Breast epithelium (tissue), 4 donors: ENCODE data around the gene TF. TPM values are rescaled to one million over a fixed set of nuclear protein-coding genes. Genes with fewer than 3 reads are reported as not detected.

Experiments used
- DNase-seq, 2 donors: peaks; one replicate each; pipeline ENCODE4 v3.0.0-alpha.2; 2019; ENCODE audit warnings: low spot score in 2 of 2
- H3K27ac ChIP-seq, 2 donors: fragments of 200-600 bp; sonication (generic) in 1 of 2; one replicate each; pipeline ENCODE4 v1.5.1; 2016 to 2019; ENCODE audit warnings: mild to moderate bottlenecking in 1 of 2
- H3K27me3 ChIP-seq, 2 donors: fragments of 200-600 bp; sonication (generic) in 1 of 2; one replicate each; pipeline versions ENCODE4 v1.5.1 to v1.6.0; 2017 to 2019; ENCODE audit warnings: control low read depth in 1 of 2, mild to moderate bottlenecking in 1 of 2
- H3K36me3 ChIP-seq: fragments of 200-600 bp; one replicate; pipeline ENCODE4 v1.5.1; 2019
- H3K4me1 ChIP-seq, 2 donors: fragments of 200-600 bp; sonication (generic); one replicate each; pipeline ENCODE4 v1.5.1; 2016 to 2019; ENCODE audit warnings: control low read depth in 1 of 2
- H3K4me3 ChIP-seq, 3 donors: fragments of 200-600 bp; sonication (generic); 1 replicate in 2 of 3; 2 replicates in 1 of 3; pipeline ENCODE4 v1.5.1; 2016 to 2019; ENCODE audit warnings: mild to moderate bottlenecking in 3 of 3, moderate library complexity in 2 of 3
- H3K9me3 ChIP-seq, 2 donors: fragments of 200-600 bp; sonication (generic) in 1 of 2; one replicate each; pipeline ENCODE4 v1.5.1; 2016 to 2019; ENCODE audit warnings: control low read depth in 1 of 2
- POLR2A ChIP-seq: fragments of 450-650 bp; IDR thresholded peaks from one replicate; pipeline ENCODE4 v1.6.1; 2016; ENCODE audit warnings: antibody characterized with exemption, mild to moderate bottlenecking, moderate library complexity
- POLR2AphosphoS5 ChIP-seq, 3 donors: sonication (generic); formaldehyde crosslinking; IDR thresholded peaks; one replicate each; pipeline ENCODE4 v1.6.1; 2017; ENCODE audit warnings: antibody characterized with exemption in 3 of 3
- intact Hi-C: fragments of 100-400 bp; cut with DNase I; formaldehyde crosslinking; loops from one replicate; pipeline ENCODE4 v1.15.1; 2023; ENCODE audit warnings: low total_unique reads
- total RNA-seq, 3 donors: library from RNA; depleted of rRNA; stranded (reverse); fragments of >200 nt; gene quantifications; one replicate each; pipeline ENCODE4 v1.1.0, GENCODE V29; 2016
- TF ChIP-seq, protein P1 (sequence below), 3 donors: fragments of 450-650 bp; IDR thresholded peaks; one replicate each; pipeline ENCODE4 v1.5.1; 2016 to 2017; ENCODE audit warnings: antibody characterized with exemption in 3 of 3, mild to moderate bottlenecking in 3 of 3, moderate library complexity in 3 of 3

The TF gene
- total RNA-seq, 3 donors from 2014 or later, result 6.3 to 22.9 (median 8.5) TPM

DNA sequence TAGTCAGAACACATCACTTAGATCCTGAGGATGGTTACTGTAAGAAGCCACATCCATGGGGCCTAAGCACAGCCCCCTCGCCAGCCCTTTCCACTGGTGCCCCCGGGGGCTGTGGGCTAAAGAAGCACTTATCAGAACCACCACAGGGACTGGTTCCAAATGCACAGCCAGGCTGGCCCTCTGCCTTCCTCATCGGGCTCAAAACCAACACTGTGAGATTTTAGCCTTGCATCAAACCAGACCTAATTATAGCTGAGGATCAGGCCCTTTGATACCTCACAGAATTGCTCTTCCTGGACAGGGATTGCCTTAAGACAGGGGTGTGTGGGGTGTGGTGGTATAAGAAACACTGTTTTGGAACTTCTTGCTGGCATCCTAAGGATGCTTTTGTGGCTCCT lies 83.1 kb downstream of the TF start:
- Histone ChIP-seq H3K27me3 (no peaks in the 10 kb centered on the region), H3K27ac (no peak overlapping the region), H3K4me1 (no peaks in the 10 kb centered on the region), H3K9me3 (no peaks in the 10 kb centered on the region), H3K36me3 (no peaks in the 10 kb centered on the region), H3K4me3 (no peak overlapping the region)
- intact Hi-C loops, result no loop called here
- DNase-seq, result no peak
- no peak for TF ChIP-seq POLR2AphosphoS5 (IDR thresholded peaks at IDR 0.05)
- TF ChIP-seq, protein P1, sequence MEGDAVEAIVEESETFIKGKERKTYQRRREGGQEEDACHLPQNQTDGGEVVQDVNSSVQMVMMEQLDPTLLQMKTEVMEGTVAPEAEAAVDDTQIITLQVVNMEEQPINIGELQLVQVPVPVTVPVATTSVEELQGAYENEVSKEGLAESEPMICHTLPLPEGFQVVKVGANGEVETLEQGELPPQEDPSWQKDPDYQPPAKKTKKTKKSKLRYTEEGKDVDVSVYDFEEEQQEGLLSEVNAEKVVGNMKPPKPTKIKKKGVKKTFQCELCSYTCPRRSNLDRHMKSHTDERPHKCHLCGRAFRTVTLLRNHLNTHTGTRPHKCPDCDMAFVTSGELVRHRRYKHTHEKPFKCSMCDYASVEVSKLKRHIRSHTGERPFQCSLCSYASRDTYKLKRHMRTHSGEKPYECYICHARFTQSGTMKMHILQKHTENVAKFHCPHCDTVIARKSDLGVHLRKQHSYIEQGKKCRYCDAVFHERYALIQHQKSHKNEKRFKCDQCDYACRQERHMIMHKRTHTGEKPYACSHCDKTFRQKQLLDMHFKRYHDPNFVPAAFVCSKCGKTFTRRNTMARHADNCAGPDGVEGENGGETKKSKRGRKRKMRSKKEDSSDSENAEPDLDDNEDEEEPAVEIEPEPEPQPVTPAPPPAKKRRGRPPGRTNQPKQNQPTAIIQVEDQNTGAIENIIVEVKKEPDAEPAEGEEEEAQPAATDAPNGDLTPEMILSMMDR (IDR thresholded peaks at IDR 0.05), result no peak
- TF ChIP-seq POLR2A, result no peak

DNA sequence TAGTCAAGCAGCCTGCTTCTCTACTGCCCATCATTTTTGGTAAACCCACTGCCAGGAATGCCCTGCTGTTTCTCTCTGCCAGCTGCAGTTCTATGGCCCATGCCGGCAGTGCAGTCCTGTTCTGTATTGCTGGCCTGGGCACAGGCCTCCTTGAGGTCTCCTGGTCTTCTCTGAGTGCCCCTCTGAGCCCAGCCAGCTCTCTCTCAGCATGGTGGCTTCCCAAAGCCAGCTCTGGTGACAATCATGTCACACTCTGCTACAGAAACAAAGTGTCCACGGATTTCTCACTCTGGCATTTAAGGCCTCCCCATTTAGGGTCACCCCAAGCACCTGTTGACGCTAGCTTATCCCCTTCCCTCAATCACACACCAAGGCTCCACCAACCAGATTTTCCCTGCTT lies 83.9 kb downstream of the TF start:
- no peak overlapping the region for H3K4me3 ChIP-seq
- H3K4me1 ChIP-seq, result no peaks in the 10 kb centered on the region
- no peak for DNase-seq
- H3K27me3 ChIP-seq, result no peaks in the 10 kb centered on the region
- no peaks in the 10 kb centered on the region for H3K9me3 ChIP-seq
- no peaks in the 10 kb centered on the region for H3K36me3 ChIP-seq
- H3K27ac ChIP-seq, result no peak overlapping the region
- intact Hi-C loops, result no loop called here
- TF ChIP-seq POLR2AphosphoS5 (IDR thresholded peaks at IDR 0.05) (no peak), POLR2A (no peak)
- TF ChIP-seq, protein P1 (IDR thresholded peaks at IDR 0.05), result no peak

DNA sequence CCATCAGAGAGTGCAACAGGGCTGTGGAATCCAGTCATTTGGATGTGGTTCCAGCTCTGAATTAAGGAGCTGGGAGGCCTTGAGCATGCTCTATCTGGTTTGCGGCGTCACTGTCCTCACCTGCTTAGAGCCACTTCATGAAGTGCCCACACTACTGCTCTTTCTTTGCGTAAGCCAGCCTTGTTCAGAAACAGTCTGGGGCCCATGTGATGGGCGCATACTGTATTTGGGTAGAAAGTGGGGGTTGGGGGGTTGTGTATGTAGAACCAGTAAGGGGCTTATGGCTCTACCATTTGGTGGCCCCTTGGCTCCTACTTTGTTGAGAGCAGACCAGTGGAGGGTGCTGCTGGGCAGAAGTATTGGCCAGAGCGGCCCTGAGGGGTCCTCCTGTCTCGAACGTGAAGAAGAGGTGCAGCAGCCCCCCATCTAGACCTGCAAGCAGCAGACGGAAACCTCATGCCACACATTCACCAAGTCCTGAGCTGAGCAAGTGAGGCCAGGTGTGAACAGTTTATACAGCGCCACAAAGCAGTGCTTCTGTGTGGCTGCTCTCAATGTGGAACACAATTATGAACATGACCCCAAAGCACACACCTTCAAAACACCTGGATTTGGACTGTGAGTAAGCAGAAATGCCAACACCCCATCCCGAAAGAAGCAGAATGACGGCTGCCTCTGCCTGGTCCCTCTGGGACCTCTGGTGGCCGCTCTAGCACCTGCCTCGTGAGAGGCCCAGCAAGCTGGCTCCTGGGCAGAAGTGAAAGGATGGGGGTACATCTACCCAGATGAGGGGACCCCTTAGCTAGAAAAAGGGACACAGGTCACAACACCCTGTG lies 86.0 kb downstream of the TF start:
- no peak overlapping the region for H3K27ac ChIP-seq
- H3K4me1 ChIP-seq, result no peaks in the 10 kb centered on the region
- no peak overlapping the region for H3K4me3 ChIP-seq
- intact Hi-C loops, result no loop called here
- DNase-seq, result no peak
- TF ChIP-seq, protein P1 (IDR thresholded peaks at IDR 0.05), result no peak
- no peak for TF ChIP-seq POLR2A
- TF ChIP-seq POLR2AphosphoS5 (IDR thresholded peaks at IDR 0.05), result no peak
- H3K9me3 ChIP-seq, result no peaks in the 10 kb centered on the region
- H3K36me3 ChIP-seq, result no peaks in the 10 kb centered on the region
- no peaks in the 10 kb centered on the region for H3K27me3 ChIP-seq

DNA sequence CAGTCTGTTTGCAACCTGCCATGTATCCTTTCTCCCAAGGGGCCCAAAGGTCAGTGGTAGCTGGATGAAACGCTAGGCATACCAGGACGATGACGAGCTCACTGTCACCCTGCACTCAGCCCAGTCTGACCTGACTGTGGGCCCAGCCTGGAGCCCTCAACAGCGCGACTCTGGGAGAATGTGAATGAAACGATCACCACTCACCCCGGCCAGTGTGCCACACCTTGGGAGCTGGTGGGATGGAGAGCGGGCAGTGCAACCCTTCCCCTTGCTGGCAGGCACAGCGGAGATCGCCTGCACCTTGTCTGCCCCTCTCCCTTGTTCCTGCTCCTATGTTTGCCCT lies 86.6 kb downstream of the TF start:
- Histone ChIP-seq H3K27me3 (no peaks in the 10 kb centered on the region), H3K27ac (no peak overlapping the region), H3K9me3 (no peaks in the 10 kb centered on the region), H3K4me1 (no peaks in the 10 kb centered on the region), H3K36me3 (no peaks in the 10 kb centered on the region), H3K4me3 (no peak overlapping the region)
- DNase-seq, result no peak
- no peak for TF ChIP-seq POLR2A
- TF ChIP-seq, protein P1 (IDR thresholded peaks at IDR 0.05), result no peak
- TF ChIP-seq POLR2AphosphoS5 (IDR thresholded peaks at IDR 0.05), result no peak
- intact Hi-C loops, result no loop called here

DNA sequence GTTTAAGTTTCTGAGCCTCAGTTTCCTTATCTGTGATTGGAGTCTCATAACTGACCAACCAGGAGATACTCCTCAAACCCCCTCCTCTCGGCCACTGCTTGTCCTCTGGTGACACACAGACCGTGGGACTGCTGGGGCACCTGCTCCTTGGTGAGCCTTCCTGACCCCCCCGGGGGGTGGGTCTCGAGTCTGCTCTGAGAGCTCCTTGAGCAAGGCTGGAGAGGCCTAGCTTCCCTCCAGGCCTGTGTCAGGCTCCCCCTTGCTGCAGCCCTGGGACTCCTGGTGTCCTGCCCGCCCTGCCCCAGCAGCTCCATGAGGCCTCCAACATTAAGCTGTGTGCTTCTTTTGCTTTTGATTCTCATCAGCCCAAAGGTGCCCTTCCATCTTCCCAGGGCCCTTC lies 87.1 kb downstream of the TF start:
- Histone ChIP-seq H3K36me3 (no peaks in the 10 kb centered on the region), H3K4me3 (no peak overlapping the region), H3K4me1 (no peaks in the 10 kb centered on the region), H3K27ac (no peak overlapping the region), H3K9me3 (no peaks in the 10 kb centered on the region), H3K27me3 (no peaks in the 10 kb centered on the region)
- no peak for TF ChIP-seq POLR2A
- no peak for TF ChIP-seq POLR2AphosphoS5 (IDR thresholded peaks at IDR 0.05)
- TF ChIP-seq, protein P1 (IDR thresholded peaks at IDR 0.05), result no peak
- no peak for DNase-seq
- intact Hi-C loops, result no loop called here
